Kidney tubule cell (primary cell): ENCODE results near the gene STK39.
A peak's percentile ranks its signal among the peaks of the same experiment; 100 is the strongest.

Experiments used
- DNase-seq: peaks from one replicate; pipeline ENCODE4 v3.0.0-alpha.2; 2018; ENCODE audit warnings: low spot score

STK39 gene

GRCh38 chr2:168183308-168183997 is 63.9 kb downstream of the STK39 start:
- DNase-seq, result no peak

- peak; percentile 31 for DNase-seq
Observed at GRCh38 chr2:168182550-168183249, 64.7 kb downstream of the STK39 start.

GRCh38 chr2:168181825-168182224 is 65.6 kb downstream of the STK39 start:
- DNase-seq, result no peak

GRCh38 chr2:168180914-168181313 is 66.5 kb downstream of the STK39 start:
- no peak for DNase-seq

- DNase-seq, result no peak
Observed at GRCh38 chr2:168180483-168180882, 66.9 kb downstream of the STK39 start.

GRCh38 chr2:168179592-168179991 is 67.8 kb downstream of the STK39 start:
- no peak for DNase-seq

- no peak for DNase-seq
Observed at GRCh38 chr2:168178520-168179324, 68.7 kb downstream of the STK39 start.

- no peak for DNase-seq
Observed at GRCh38 chr2:168176402-168176801, 71.0 kb downstream of the STK39 start.

GRCh38 chr2:168175469-168175868 is 71.9 kb downstream of the STK39 start:
- DNase-seq, result no peak

- no peak for DNase-seq
Observed at GRCh38 chr2:168174756-168175155, 72.6 kb downstream of the STK39 start.

GRCh38 chr2:168172071-168172470 is 75.3 kb downstream of the STK39 start:
- no peak for DNase-seq

- no peak for DNase-seq
Observed at GRCh38 chr2:168171059-168171762, 76.2 kb downstream of the STK39 start.

GRCh38 chr2:168169097-168169745 is 78.2 kb downstream of the STK39 start:
- DNase-seq, result no peak

GRCh38 chr2:168167511-168168263 is 79.7 kb downstream of the STK39 start:
- no peak for DNase-seq

- DNase-seq, result peak; percentile 86
Observed at GRCh38 chr2:168166902-168167510, 80.4 kb downstream of the STK39 start.

GRCh38 chr2:168165985-168166901 is 81.2 kb downstream of the STK39 start:
- no peak for DNase-seq

- DNase-seq, result no peak
Observed at GRCh38 chr2:168165397-168165796, 82.0 kb downstream of the STK39 start.

- DNase-seq, result no peak
Observed at GRCh38 chr2:168160897-168161296, 86.5 kb downstream of the STK39 start.
